ENCODE data around the gene GRK4.
A peak's percentile ranks its signal among the peaks of the same experiment; 100 is the strongest.
"Not testable (repeated sequence)": the region's sequence is repeated elsewhere in the genome, so short reads cannot be mapped to it uniquely, and the experiment has no call there.

GRK4 gene

GRCh38 chr4:2961811-2962441, 1.4 kb upstream of the GRK4 start:
- no peak for DNase-seq (ENCODE audit: low spot score)

- DNase-seq (ENCODE audit: low spot score), result peak; percentile 56
These were observed 677 bp upstream of the GRK4 start for GRCh38 chr4:2962614-2963174.

- no peak for DNase-seq (ENCODE audit: low spot score)
These were observed 648 bp downstream of the GRK4 start for GRCh38 chr4:2963966-2964471.

GRCh38 chr4:2964706-2965258, 1.4 kb downstream of the GRK4 start:
- no peak for DNase-seq (ENCODE audit: low spot score)

GRCh38 chr4:2965262-2965661, 1.9 kb downstream of the GRK4 start:
- DNase-seq (ENCODE audit: low spot score), result no peak

GRCh38 chr4:2968381-2968780, 5.0 kb downstream of the GRK4 start:
- DNase-seq (ENCODE audit: low spot score), result no peak

- no peak for DNase-seq (ENCODE audit: low spot score)
These were observed 7.9 kb downstream of the GRK4 start for GRCh38 chr4:2971275-2971674.

GRCh38 chr4:2977211-2978088, 14.1 kb downstream of the GRK4 start:
- DNase-seq (ENCODE audit: low spot score), result peak; percentile 45

- DNase-seq (ENCODE audit: low spot score), result no peak
These were observed 18.0 kb downstream of the GRK4 start for GRCh38 chr4:2981256-2981819.

GRCh38 chr4:2982012-2982411, 18.6 kb downstream of the GRK4 start:
- no peak for DNase-seq (ENCODE audit: low spot score)

GRCh38 chr4:2983715-2984114, 20.3 kb downstream of the GRK4 start:
- not testable (repeated sequence) for DNase-seq (ENCODE audit: low spot score)

- no peak for DNase-seq (ENCODE audit: low spot score)
These were observed 27.9 kb downstream of the GRK4 start for GRCh38 chr4:2991243-2991642.

GRCh38 chr4:2994917-2995316, 31.5 kb downstream of the GRK4 start:
- DNase-seq (ENCODE audit: low spot score), result no peak

GRCh38 chr4:2995546-2996265, 32.3 kb downstream of the GRK4 start:
- no peak for DNase-seq (ENCODE audit: low spot score)

GRCh38 chr4:2996415-2996814, 33.0 kb downstream of the GRK4 start:
- no peak for DNase-seq (ENCODE audit: low spot score)

- no peak for DNase-seq (ENCODE audit: low spot score)
These were observed 44.4 kb downstream of the GRK4 start for GRCh38 chr4:3007724-3008123.

GRCh38 chr4:3009422-3009821, 46.1 kb downstream of the GRK4 start:
- no peak for DNase-seq (ENCODE audit: low spot score)

- no peak for DNase-seq (ENCODE audit: low spot score)
These were observed 47.2 kb downstream of the GRK4 start for GRCh38 chr4:3010577-3010976.

GRCh38 chr4:3010998-3011397, 47.6 kb downstream of the GRK4 start:
- DNase-seq (ENCODE audit: low spot score), result peak; percentile 62

- DNase-seq (ENCODE audit: low spot score), result no peak
These were observed 48.3 kb downstream of the GRK4 start for GRCh38 chr4:3011456-3012220.

GRCh38 chr4:3013323-3013722, 50.0 kb downstream of the GRK4 start:
- DNase-seq (ENCODE audit: low spot score), result no peak

All from AG08396 (cell line).